OCI-LY3 (cell line): Measurements from ENCODE around the gene SERPIND1.
A peak's percentile ranks its signal among the peaks of the same experiment; 100 is the strongest.

Experiments used
- H2AFZ ChIP-seq: fragments of 200-600, 300-600 bp; shearing (Covaris generic); 2 replicates; pipeline ENCODE4 v1.6.0; 2014; ENCODE audit warnings: antibody characterized with exemption, low read depth, low read length
- H3K27ac ChIP-seq: fragments of 200-600, 300-600 bp; sonication (generic); 2 replicates; pipeline ENCODE4 v1.5.1; 2014; ENCODE audit warnings: mild to moderate bottlenecking, low read length, moderate library complexity, mixed read lengths
- H3K27me3 ChIP-seq: fragments of 200-600, 300-600 bp; sonication (generic); 2 replicates; pipeline ENCODE4 v1.6.1; 2014; ENCODE audit warnings: low read depth, low read length, mixed read lengths
- H3K36me3 ChIP-seq: fragments of 200-600, 300-600 bp; sonication (generic); replicated peaks from 2 replicates; pipeline ENCODE3; 2014; ENCODE audit warnings: low read depth, low read length, mixed read lengths
- H3K4me1 ChIP-seq: fragments of 300-600, 200-600 bp; sonication (generic); 2 replicates; pipeline ENCODE4 v1.6.1; 2014; ENCODE audit warnings: low read length, mixed read lengths
- H3K4me2 ChIP-seq: fragments of 200-600, 300-600 bp; sonication (generic); 2 replicates; pipeline ENCODE4 v1.6.1; 2014; ENCODE audit warnings: low read length, mixed read lengths
- H3K4me3 ChIP-seq: fragments of 300-600, 200-600 bp; sonication (generic); 2 replicates; pipeline ENCODE4 v1.5.1; 2014; ENCODE audit warnings: antibody characterized with exemption, mild to moderate bottlenecking, low read length, moderate library complexity
- H3K79me2 ChIP-seq: fragments of 300-600, 200-600 bp; shearing (Covaris generic); 2 replicates; pipeline ENCODE4 v1.6.1; 2014; ENCODE audit warnings: mild to moderate bottlenecking, low read length, mixed read lengths
- H3K9ac ChIP-seq: fragments of 300-600, 200-600 bp; shearing (Covaris generic); 2 replicates; pipeline ENCODE4 v1.6.0; 2014; ENCODE audit warnings: mild to moderate bottlenecking, low read length, moderate library complexity
- H3K9me3 ChIP-seq: fragments of 200-600, 300-600 bp; shearing (Covaris generic); 2 replicates; pipeline ENCODE4 v1.6.1; 2014; ENCODE audit warnings: low read length, mixed read lengths; ENCODE audit not compliant: insufficient read depth
- H4K20me1 ChIP-seq: fragments of 200-600, 300-600 bp; sonication (generic); 2 replicates; pipeline ENCODE4 v1.6.1; 2016; ENCODE audit warnings: low read length, mixed read lengths; ENCODE audit not compliant: insufficient read depth
- EZH2phosphoT487 ChIP-seq: fragments of 200-600 bp; shearing (Covaris generic); IDR thresholded peaks from 2 replicates; pipeline ENCODE4 v1.6.1; 2018; ENCODE audit warnings: antibody characterized with exemption, mixed run types, low read depth
- TF ChIP-seq, protein P1 (sequence below): fragments of 200-600, 300-600 bp; sonication (generic); IDR thresholded peaks from 2 replicates; pipeline ENCODE4 v1.5.1; 2014; ENCODE audit warnings: antibody characterized with exemption, low read length, low read depth

SERPIND1 gene

GRCh38 chr22:20749453-20749852 lies 24.5 kb upstream of the SERPIND1 start:
- no peaks in the 10 kb centered on the region for H3K27me3 ChIP-seq
- no peak overlapping the region for H2AFZ ChIP-seq
- peaks cover 36% of the 10 kb centered on the region for H3K36me3 ChIP-seq
- H3K79me2 ChIP-seq: no peaks in the 10 kb centered on the region
- H3K4me2 ChIP-seq: peak overlapping the region; percentile 31
- TF ChIP-seq EZH2phosphoT487: no peak
- TF ChIP-seq, protein P1, sequence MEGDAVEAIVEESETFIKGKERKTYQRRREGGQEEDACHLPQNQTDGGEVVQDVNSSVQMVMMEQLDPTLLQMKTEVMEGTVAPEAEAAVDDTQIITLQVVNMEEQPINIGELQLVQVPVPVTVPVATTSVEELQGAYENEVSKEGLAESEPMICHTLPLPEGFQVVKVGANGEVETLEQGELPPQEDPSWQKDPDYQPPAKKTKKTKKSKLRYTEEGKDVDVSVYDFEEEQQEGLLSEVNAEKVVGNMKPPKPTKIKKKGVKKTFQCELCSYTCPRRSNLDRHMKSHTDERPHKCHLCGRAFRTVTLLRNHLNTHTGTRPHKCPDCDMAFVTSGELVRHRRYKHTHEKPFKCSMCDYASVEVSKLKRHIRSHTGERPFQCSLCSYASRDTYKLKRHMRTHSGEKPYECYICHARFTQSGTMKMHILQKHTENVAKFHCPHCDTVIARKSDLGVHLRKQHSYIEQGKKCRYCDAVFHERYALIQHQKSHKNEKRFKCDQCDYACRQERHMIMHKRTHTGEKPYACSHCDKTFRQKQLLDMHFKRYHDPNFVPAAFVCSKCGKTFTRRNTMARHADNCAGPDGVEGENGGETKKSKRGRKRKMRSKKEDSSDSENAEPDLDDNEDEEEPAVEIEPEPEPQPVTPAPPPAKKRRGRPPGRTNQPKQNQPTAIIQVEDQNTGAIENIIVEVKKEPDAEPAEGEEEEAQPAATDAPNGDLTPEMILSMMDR: no peak
- no peak overlapping the region for H3K27ac ChIP-seq
- peaks cover 31% of the 10 kb centered on the region for H3K4me1 ChIP-seq
- no peak overlapping the region for H3K4me3 ChIP-seq
- peaks cover 33% of the 10 kb centered on the region for H4K20me1 ChIP-seq
- no peak overlapping the region for H3K9ac ChIP-seq
- no peaks in the 10 kb centered on the region for H3K9me3 ChIP-seq

DNA sequence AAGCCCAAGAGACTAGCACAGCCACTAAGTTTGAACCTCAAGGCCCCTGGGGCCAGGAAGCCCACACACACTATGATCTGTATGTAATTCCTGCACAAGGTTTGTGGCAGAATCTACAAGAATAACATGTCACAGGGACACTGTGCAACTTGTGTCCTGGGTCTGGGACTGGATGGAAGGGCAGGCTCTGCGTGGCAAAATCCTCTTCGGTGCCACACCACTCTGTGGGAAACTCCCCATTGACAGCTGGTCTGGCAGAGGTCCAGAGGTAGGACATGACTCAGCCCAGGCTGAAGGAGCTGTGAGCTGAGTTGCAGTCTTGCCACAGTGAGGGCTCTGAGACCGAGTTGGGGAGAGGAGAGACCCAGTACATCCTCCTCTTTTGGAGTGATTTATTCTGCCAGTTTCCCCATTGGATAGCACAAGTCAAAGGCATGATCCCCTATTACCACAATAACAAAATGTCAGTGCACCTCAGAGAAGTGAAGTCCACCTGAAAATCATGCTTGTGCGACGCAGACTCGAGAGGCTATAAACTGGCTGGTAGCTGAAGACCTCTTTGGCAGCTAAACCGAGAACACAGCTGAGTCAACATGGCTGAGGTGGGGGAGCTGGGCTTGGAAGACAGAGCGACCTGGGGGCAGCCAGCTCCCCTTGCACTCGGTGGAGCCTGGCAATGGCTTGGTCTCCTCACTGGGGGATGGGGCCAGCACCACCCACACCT lies 23.3 kb upstream of the SERPIND1 start:
- no peaks in the 10 kb centered on the region for H3K79me2 ChIP-seq
- H3K27me3 ChIP-seq: no peaks in the 10 kb centered on the region
- H2AFZ ChIP-seq: no peak overlapping the region
- peaks cover 36% of the 10 kb centered on the region for H3K36me3 ChIP-seq
- no peak overlapping the region for H3K4me2 ChIP-seq
- no peak overlapping the region for H3K27ac ChIP-seq
- H3K9me3 ChIP-seq: no peaks in the 10 kb centered on the region
- TF ChIP-seq EZH2phosphoT487: no peak
- TF ChIP-seq, protein P1: no peak
- peaks cover 26% of the 10 kb centered on the region for H3K4me1 ChIP-seq
- H3K4me3 ChIP-seq: no peak overlapping the region
- H3K9ac ChIP-seq: no peak overlapping the region
- peaks cover 30% of the 10 kb centered on the region for H4K20me1 ChIP-seq

GRCh38 chr22:20751185-20751851 lies 22.6 kb upstream of the SERPIND1 start:
- TF ChIP-seq, protein P1: no peak
- no peak for TF ChIP-seq EZH2phosphoT487
- no peak overlapping the region for H3K27ac ChIP-seq
- no peak overlapping the region for H3K4me2 ChIP-seq
- H4K20me1 ChIP-seq: peaks cover 30% of the 10 kb centered on the region
- peaks cover 35% of the 10 kb centered on the region for H3K36me3 ChIP-seq
- H3K27me3 ChIP-seq: no peaks in the 10 kb centered on the region
- H2AFZ ChIP-seq: no peak overlapping the region
- H3K4me1 ChIP-seq: peaks cover 26% of the 10 kb centered on the region
- no peak overlapping the region for H3K9ac ChIP-seq
- no peak overlapping the region for H3K4me3 ChIP-seq
- H3K79me2 ChIP-seq: no peaks in the 10 kb centered on the region
- H3K9me3 ChIP-seq: no peaks in the 10 kb centered on the region

GRCh38 chr22:20752104-20752741 lies 21.7 kb upstream of the SERPIND1 start:
- peaks cover 26% of the 10 kb centered on the region for H3K4me1 ChIP-seq

More at GRCh38 chr22:20752104-20752741, 21.7 kb upstream of the SERPIND1 start:
- H3K79me2 ChIP-seq: no peaks in the 10 kb centered on the region
- H3K27me3 ChIP-seq: no peaks in the 10 kb centered on the region
- H3K36me3 ChIP-seq: peaks cover 26% of the 10 kb centered on the region
- no peak overlapping the region for H2AFZ ChIP-seq
- no peak overlapping the region for H3K27ac ChIP-seq
- H3K9ac ChIP-seq: no peak overlapping the region
- H4K20me1 ChIP-seq: peaks cover 24% of the 10 kb centered on the region
- H3K9me3 ChIP-seq: no peaks in the 10 kb centered on the region
- H3K4me3 ChIP-seq: no peak overlapping the region
- TF ChIP-seq, protein P1: no peak
- TF ChIP-seq EZH2phosphoT487: no peak
- no peak overlapping the region for H3K4me2 ChIP-seq
